Astrocyte (in vitro differentiated cells and primary cell): ENCODE results near the gene P2RX1.

Experiments
- CTCF ChIP-seq: IDR thresholded peaks from 2 replicates; pipeline ENCODE4 v1.5.1; 2011; ENCODE audit warnings: low read depth, mild to moderate bottlenecking, inconsistent platforms, low read length, moderate library complexity; ENCODE audit not compliant: insufficient read depth
- EZH2 ChIP-seq: IDR thresholded peaks from 2 replicates; pipeline ENCODE4 v1.6.1; 2012; ENCODE audit warnings: mild to moderate bottlenecking, low read length, inconsistent platforms; ENCODE audit not compliant: insufficient read depth

DNA sequence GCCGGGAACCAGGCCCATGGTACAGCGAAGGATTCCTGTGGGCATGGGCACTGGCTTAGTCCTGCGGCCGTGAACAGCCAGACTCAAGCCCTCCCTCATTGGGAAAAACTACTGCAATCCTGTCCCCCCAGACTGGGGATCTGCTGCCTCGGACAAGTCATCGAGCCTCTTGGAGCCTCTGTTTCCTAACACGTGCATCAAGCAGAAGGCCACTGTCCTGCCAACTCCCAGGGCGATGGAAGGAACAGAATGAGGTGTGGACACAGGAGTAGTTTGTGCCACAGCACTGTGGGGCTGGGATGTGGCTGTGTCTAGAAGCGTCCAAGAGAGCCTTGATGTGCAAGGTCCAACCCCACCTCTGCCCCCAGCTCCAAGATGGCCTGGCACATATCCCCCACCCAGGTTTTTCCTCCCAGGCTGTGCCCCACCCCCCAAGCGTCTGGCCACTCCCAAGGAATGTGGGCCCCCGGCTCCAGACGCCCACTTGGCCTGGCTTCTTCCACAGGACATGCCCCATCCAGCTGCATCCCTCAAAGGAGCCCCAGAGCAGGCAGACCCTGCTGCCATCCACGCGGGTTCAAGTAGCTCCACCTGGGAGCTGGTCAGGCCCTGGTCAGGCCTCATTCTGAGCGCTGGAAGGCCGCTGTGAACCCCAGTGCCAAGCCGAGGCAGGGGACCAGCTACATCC, 26.8 kb downstream of the P2RX1 start:
- TF ChIP-seq CTCF (no peak), EZH2 (no peak)
